ENCODE results near the gene MYL12A.

Gene MYL12A

DNA sequence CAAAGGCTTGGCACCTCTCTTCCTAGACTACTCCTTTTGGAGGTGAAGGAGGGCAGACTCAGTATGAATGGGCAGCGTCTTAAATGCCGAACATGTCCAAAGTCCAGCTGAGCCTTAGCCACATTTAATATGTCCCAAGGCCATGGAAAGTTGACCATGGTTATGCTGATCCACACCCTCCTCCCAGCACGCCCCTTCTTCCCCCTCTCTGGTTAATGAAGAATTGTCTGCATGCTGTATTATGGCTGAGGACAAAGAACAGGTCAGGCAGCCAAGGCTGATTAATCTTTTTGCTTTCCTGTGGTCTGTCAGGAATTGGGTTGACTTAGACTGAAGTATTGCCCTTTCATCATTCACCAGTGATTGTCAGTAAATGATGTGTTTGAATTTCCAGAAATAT lies 22.0 kb upstream of the MYL12A start:
- no peak for TF ChIP-seq CTCF (IDR thresholded peaks at IDR 0.05; ENCODE audit: insufficient read depth, missing control alignments)
- DNase-seq (ENCODE audit: insufficient read length, low spot score) = no peak
- FAIRE-seq = no peak

DNA sequence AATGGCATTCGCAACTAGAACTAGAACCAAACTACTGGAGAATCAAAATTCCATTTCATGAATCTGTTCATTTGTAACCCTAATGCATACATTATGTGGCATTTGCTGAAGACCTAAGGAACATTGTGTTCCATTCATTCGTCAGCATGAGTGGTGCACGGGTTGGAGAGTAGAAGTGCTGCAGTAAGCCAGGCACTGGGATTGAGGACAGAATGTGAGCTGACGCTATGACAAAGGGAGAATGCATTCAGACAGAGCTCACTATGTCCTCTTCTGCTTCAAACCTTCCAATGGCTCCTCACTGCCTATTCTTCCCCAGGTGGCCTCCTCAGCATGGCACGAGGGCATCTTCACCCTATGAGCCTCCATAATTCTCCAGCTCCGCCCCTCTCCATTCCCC lies 21.6 kb upstream of the MYL12A start:
- DNase-seq (ENCODE audit: insufficient read length, low spot score) (no peak), FAIRE-seq (no peak)
- TF ChIP-seq CTCF (IDR thresholded peaks at IDR 0.05; ENCODE audit: insufficient read depth, missing control alignments) = no peak

- DNase-seq (ENCODE audit: insufficient read length, low spot score) = no peak
- no peak for TF ChIP-seq CTCF (IDR thresholded peaks at IDR 0.05; ENCODE audit: insufficient read depth, missing control alignments)
- FAIRE-seq = no peak
These were observed 16.9 kb upstream of the MYL12A start for GRCh38 chr18:3230401-3231334.

DNA sequence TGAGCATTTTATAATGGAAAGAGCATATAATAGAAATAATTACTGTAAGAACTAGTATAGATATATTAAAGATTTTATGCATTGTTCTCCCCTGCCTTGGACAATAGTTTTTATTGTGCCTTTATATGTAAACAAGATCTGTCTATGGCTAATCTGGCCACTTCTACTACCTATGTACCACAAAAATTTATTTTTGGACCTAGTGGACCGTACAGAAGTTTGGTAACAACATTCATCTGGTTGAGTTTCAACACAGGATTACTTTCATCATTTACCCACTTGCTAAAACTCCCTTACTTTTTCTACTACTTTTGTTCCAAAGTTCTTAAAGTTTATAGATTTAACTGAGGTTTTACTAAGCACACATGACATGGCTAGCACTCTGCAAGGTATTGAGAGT lies 14.6 kb upstream of the MYL12A start:
- TF ChIP-seq CTCF (IDR thresholded peaks at IDR 0.05; ENCODE audit: insufficient read depth, missing control alignments) = no peak
- FAIRE-seq (no peak), DNase-seq (ENCODE audit: insufficient read length, low spot score) (no peak)

- TF ChIP-seq CTCF (IDR thresholded peaks at IDR 0.05; ENCODE audit: insufficient read depth, missing control alignments) = no peak
These were observed 14.0 kb upstream of the MYL12A start for GRCh38 chr18:3233433-3234168.

DNA sequence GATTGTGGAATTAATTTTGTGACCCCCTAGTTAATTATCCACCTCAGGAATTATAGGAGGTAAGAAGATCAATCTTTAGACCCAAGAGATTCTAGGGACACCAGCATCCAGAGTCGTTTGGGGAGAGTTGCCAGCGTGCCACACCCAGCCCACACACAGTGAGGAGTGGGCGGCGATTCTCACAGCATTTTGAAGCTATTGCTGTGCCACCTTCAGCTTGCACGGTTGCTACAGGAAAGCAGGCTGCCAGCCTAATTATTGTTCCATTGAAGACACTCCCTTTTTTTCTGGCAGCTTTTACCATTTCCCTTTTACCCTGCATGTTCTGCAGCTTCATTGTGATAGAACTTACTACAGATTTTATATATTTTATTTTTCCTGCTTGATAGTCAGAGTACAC lies 13.1 kb upstream of the MYL12A start:
- no peak for FAIRE-seq
- no peak for TF ChIP-seq CTCF (IDR thresholded peaks at IDR 0.05; ENCODE audit: insufficient read depth, missing control alignments)
- DNase-seq (ENCODE audit: insufficient read length, low spot score) = no peak

More at GRCh38 chr18:3233433-3234168, 14.0 kb upstream of the MYL12A start:
- FAIRE-seq (no peak), DNase-seq (ENCODE audit: insufficient read length, low spot score) (no peak)
